SJSA1 (cell line): Measurements from ENCODE around the gene TNS3. TPM values are rescaled to one million over a fixed set of nuclear protein-coding genes. Genes with fewer than 3 reads are reported as not detected.

ENCODE experiments used
- DNase-seq, 2 experiments: peaks; one replicate each; pipeline ENCODE4 v3.0.0-alpha.2; 2015 to 2020; ENCODE audit warnings: low spot score in 2 of 2, low read depth in 1 of 2
- H3K27ac ChIP-seq: fragments of 250-450 bp; sonication (Bioruptor Pico); 2 replicates; pipeline ENCODE4 v1.5.1; 2020; ENCODE audit warnings: mild to moderate bottlenecking, moderate library complexity
- H3K27me3 ChIP-seq: fragments of 250-450 bp; sonication (Bioruptor Pico); replicated peaks from 2 replicates; pipeline ENCODE4 v1.5.1; 2020; ENCODE audit warnings: mild to moderate bottlenecking, moderate library complexity
- H3K36me3 ChIP-seq: fragments of 250-450 bp; sonication (Bioruptor Pico); 2 replicates; pipeline ENCODE4 v1.5.1; 2020; ENCODE audit warnings: mild to moderate bottlenecking
- H3K4me1 ChIP-seq: fragments of 250-450 bp; sonication (Bioruptor Pico); replicated peaks from 2 replicates; pipeline ENCODE4 v1.6.1; 2021; ENCODE audit warnings: mild to moderate bottlenecking
- H3K4me3 ChIP-seq: fragments of 250-450 bp; sonication (Bioruptor Pico); 2 replicates; pipeline ENCODE4 v1.5.1; 2020; ENCODE audit warnings: mild to moderate bottlenecking
- H3K9me3 ChIP-seq: fragments of 250-450 bp; sonication (Bioruptor Pico); replicated peaks from 2 replicates; pipeline ENCODE4 v1.5.1; 2020; ENCODE audit warnings: mild to moderate bottlenecking
- total RNA-seq: library from RNA; depleted of rRNA; stranded (reverse); fragments of >200 nt; shearing (Covaris generic); gene quantifications from 2 replicates; pipeline ENCODE4 v1.2.3, GENCODE V29; 2014

The TNS3 gene
- total RNA-seq, 1 experiment from 2014 or later, result 92.5 TPM

- Histone ChIP-seq H3K27ac (no peak overlapping the region), H3K4me1 (peaks cover 36% of the 10 kb centered on the region), H3K4me3 (no peak overlapping the region), H3K27me3 (no peaks in the 10 kb centered on the region), H3K9me3 (no peaks in the 10 kb centered on the region), H3K36me3 (peaks cover 89% of the 10 kb centered on the region)
- DNase-seq, result no peak
Observed at GRCh38 chr7:47401611-47402570, 180.0 kb downstream of the TNS3 start.

DNA sequence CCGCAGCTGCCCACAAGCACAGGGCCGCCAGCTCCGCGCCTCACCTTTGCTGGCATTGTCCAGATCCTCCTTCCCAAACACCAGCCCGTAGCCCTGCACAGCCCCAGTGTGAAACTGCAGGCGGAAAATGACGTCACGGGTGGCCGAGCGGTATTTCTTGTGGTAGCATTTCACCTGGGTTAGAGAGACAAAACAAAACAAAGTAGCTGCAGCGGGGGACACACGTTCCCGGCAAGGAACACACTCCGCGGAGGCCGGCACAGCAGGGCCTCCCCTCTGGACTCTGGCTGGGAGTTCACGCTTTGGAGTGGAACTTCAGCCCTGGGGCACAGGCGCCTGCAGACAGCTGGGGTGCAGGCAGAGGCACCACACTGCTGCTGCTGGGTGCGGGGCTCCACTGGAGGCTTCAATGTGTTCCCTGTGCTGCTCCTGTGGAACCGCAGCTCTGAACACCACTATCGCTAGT lies 181.1 kb downstream of the TNS3 start:
- H3K4me3 ChIP-seq, result no peak overlapping the region
- no peak for DNase-seq
- H3K9me3 ChIP-seq, result no peaks in the 10 kb centered on the region
- no peaks in the 10 kb centered on the region for H3K27me3 ChIP-seq
- H3K27ac ChIP-seq, result no peak overlapping the region; the same call in 1 of the 2 replicates
- peaks cover 26% of the 10 kb centered on the region for H3K4me1 ChIP-seq
- H3K36me3 ChIP-seq, result peaks cover 89% of the 10 kb centered on the region

GRCh38 chr7:47400001-47400400 lies 181.9 kb downstream of the TNS3 start:
- Histone ChIP-seq H3K9me3 (no peaks in the 10 kb centered on the region), H3K4me3 (no peak overlapping the region), H3K36me3 (peaks cover 89% of the 10 kb centered on the region), H3K4me1 (peaks cover 18% of the 10 kb centered on the region), H3K27ac (peak overlapping the region; percentile 44), H3K27me3 (no peaks in the 10 kb centered on the region)
- peak in 1 of 2 experiments; percentile 45 for DNase-seq

DNA sequence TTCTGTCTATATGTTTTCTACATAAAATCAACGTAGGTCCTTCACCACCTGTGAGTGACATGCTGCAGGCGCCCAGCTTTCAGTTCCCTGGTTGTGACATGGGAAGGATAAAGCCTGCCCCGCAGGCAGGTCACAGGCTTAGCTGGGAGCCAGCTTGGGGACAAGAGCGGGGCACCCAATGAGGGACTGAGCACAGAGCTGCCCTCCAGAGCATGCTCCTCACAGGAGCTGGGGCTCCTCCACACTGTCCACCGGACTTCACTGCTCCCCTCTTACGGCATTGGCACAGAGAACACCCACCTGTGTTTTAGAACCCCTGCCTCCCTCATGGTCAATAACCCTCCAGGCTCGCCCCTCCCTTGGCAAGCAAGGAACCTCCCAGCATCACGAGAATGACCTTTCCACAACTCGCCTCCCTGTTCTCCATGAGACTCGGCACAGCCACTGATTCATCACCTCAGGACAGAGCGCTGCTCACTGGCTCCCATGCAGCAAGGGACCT lies 187.1 kb downstream of the TNS3 start:
- no peak for DNase-seq
- Histone ChIP-seq H3K36me3 (peaks cover 93% of the 10 kb centered on the region), H3K4me3 (no peak overlapping the region), H3K9me3 (no peaks in the 10 kb centered on the region), H3K27ac (no peak overlapping the region), H3K27me3 (no peaks in the 10 kb centered on the region), H3K4me1 (peaks cover 7% of the 10 kb centered on the region)

DNA sequence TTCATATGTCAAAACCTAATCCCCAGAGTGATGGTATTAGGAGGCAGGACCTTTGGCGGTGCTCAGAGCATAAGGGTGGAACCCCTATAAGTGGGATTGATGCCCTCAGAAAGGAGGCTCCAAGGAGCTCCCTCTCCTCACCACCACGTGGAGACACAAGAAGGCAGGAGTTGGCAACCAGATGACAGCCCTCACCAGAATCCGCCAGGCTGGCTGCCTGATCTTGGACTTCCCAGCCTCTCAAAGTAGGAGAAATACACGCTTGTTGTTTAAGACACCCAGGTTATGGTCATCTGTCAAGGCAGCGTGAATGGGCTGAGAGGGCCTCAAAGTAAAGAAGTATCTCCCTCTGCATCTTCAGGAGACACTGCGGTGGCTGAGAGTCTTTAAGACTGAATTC lies 187.7 kb downstream of the TNS3 start:
- no peaks in the 10 kb centered on the region for H3K27me3 ChIP-seq
- peaks cover 1% of the 10 kb centered on the region for H3K4me1 ChIP-seq
- H3K9me3 ChIP-seq, result no peaks in the 10 kb centered on the region
- H3K4me3 ChIP-seq, result no peak overlapping the region
- no peak for DNase-seq
- no peak overlapping the region for H3K27ac ChIP-seq
- peaks cover 95% of the 10 kb centered on the region for H3K36me3 ChIP-seq

- Histone ChIP-seq H3K4me1 (no peaks in the 10 kb centered on the region), H3K36me3 (peaks cover 90% of the 10 kb centered on the region), H3K4me3 (no peak overlapping the region), H3K27ac (no peak overlapping the region), H3K27me3 (no peaks in the 10 kb centered on the region), H3K9me3 (no peaks in the 10 kb centered on the region)
- no peak for DNase-seq
Observed at GRCh38 chr7:47393406-47393805, 188.5 kb downstream of the TNS3 start.

GRCh38 chr7:47392241-47392759 lies 189.6 kb downstream of the TNS3 start:
- no peak for DNase-seq
- H3K4me3 ChIP-seq, result no peak overlapping the region
- H3K36me3 ChIP-seq, result peaks cover 92% of the 10 kb centered on the region
- no peaks in the 10 kb centered on the region for H3K27me3 ChIP-seq
- no peaks in the 10 kb centered on the region for H3K9me3 ChIP-seq
- no peaks in the 10 kb centered on the region for H3K4me1 ChIP-seq
- no peak overlapping the region for H3K27ac ChIP-seq

DNA sequence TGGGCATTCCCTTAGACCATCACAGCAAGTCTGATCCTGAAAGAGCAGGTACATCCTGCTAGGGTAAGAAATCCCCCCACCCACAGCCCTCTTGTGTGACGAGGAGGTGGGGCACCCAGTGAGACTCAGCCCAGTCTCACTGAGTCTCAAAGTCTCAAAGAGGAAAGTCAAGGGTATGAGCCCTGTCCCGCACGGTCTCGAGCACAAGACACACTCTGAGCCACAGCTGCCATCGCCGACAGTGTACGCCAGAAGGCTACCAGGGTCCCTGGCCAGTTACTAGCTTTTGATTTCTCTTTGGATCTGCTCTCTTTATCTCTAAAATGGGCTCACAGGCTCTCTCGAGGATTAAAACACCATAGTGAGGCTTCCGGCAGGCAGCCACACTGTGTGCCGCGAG lies 190.2 kb downstream of the TNS3 start:
- H3K36me3 ChIP-seq, result peaks cover 92% of the 10 kb centered on the region
- no peak overlapping the region for H3K4me3 ChIP-seq
- H3K9me3 ChIP-seq, result no peaks in the 10 kb centered on the region

GRCh38 chr7:47390914-47391313 lies 191.0 kb downstream of the TNS3 start:
- no peaks in the 10 kb centered on the region for H3K4me1 ChIP-seq
- no peak overlapping the region for H3K4me3 ChIP-seq
- H3K27ac ChIP-seq, result no peak overlapping the region
- H3K9me3 ChIP-seq, result no peaks in the 10 kb centered on the region
- no peaks in the 10 kb centered on the region for H3K27me3 ChIP-seq
- no peak for DNase-seq
- H3K36me3 ChIP-seq, result peaks cover 92% of the 10 kb centered on the region

More for the DNA sequence above, 190.2 kb downstream of the TNS3 start:
- Histone ChIP-seq H3K4me1 (no peaks in the 10 kb centered on the region), H3K27me3 (no peaks in the 10 kb centered on the region), H3K27ac (no peak overlapping the region)
- DNase-seq, result no peak

GRCh38 chr7:47389923-47390630 lies 191.8 kb downstream of the TNS3 start:
- Histone ChIP-seq H3K27me3 (no peaks in the 10 kb centered on the region), H3K4me1 (no peaks in the 10 kb centered on the region), H3K27ac (no peak overlapping the region), H3K36me3 (peaks cover 92% of the 10 kb centered on the region), H3K4me3 (no peak overlapping the region), H3K9me3 (no peaks in the 10 kb centered on the region)
- DNase-seq, result no peak

GRCh38 chr7:47389171-47389922 lies 192.6 kb downstream of the TNS3 start:
- no peaks in the 10 kb centered on the region for H3K9me3 ChIP-seq
- no peak for DNase-seq
- 0 out of 2 replicates have a peak, but pooled peaks cover 4% of the 10 kb centered on the region for H3K4me1 ChIP-seq
- no peaks in the 10 kb centered on the region for H3K27me3 ChIP-seq
- H3K4me3 ChIP-seq, result no peak overlapping the region
- H3K27ac ChIP-seq, result no peak overlapping the region
- peaks cover 90% of the 10 kb centered on the region for H3K36me3 ChIP-seq

DNA sequence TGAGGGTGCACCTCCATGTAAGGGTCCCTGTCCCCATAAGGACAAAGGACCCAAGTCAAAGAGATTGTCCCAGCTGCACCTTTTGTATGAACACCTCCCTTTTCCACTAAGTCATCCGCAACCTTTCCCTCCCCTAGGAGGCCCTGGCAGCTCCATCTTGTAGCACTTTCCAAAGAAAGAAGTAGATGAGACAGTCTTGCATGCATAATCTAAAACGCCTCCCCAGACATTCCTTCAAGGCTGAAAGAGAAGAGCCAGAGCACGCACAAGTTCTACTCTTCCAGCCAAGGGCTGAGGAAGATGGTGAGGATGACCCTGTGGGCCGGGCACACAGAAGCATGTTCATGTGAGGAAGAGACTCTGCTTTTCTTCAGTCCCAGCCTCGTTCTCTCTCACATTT lies 194.4 kb downstream of the TNS3 start:
- Histone ChIP-seq H3K4me1 (peaks cover 21% of the 10 kb centered on the region), H3K9me3 (no peaks in the 10 kb centered on the region), H3K4me3 (no peak overlapping the region), H3K36me3 (peaks cover 77% of the 10 kb centered on the region), H3K27ac (no peak overlapping the region), H3K27me3 (no peaks in the 10 kb centered on the region)
- no peak for DNase-seq

DNA sequence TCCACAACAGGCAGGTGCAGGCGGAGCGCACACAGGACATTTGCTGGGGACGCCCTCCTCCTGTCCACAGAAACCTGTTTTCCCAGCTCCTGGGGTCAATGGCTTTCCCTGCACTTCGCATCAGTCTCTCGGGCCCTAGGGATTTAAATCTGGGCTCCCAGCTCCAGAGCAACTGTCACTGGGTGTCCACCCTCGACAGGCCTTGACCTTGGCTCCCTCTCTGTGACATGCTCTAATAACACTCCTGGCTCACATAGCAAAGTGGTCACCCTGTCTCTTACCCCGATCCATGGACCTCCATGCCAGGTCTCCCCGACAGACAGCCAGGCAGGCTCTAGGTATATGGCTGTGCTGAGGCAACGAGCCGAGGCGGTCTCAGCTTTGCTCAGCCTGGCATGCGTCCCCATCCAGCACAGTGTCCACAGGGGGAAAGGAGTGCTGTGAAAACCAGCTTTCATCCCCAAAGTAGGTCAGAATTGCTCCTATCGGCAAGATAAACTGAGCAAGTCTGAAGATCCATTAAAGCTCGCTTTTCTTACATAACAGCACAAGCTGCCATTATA lies 195.6 kb downstream of the TNS3 start:
- H3K27ac ChIP-seq, result no peak overlapping the region
- no peaks in the 10 kb centered on the region for H3K27me3 ChIP-seq
- H3K36me3 ChIP-seq, result peaks cover 70% of the 10 kb centered on the region
- no peak overlapping the region for H3K4me3 ChIP-seq
- no peaks in the 10 kb centered on the region for H3K9me3 ChIP-seq
- peaks cover 32% of the 10 kb centered on the region for H3K4me1 ChIP-seq
- DNase-seq, result no peak
